GM20000 (cell line): ENCODE results near the gene DUS1L.

Source experiments
- DNase-seq: peaks from one replicate; pipeline ENCODE4 v3.0.0; 2012; ENCODE audit warnings: low spot score
- CTCF ChIP-seq: IDR thresholded peaks from 2 replicates; pipeline ENCODE4 v1.5.1; 2012; ENCODE audit warnings: mild to moderate bottlenecking, control low read depth; ENCODE audit errors: extremely low read depth, missing control alignments

Gene DUS1L

GRCh38 chr17:82098939-82099763 lies 33.5 kb upstream of the DUS1L start:
- DNase-seq: peak; percentile 55
- no peak for TF ChIP-seq CTCF

- peak; percentile 100 for DNase-seq
- TF ChIP-seq CTCF: peak; percentile 56
Measured at GRCh38 chr17:82098169-82098938, 32.8 kb upstream of the DUS1L start, which contains the start of gene FASN. TSS of gene FASN (minus strand) at chr17:82098236. CDS start at chr17:82096445, 1,791 bp downstream.

GRCh38 chr17:82097919-82098168 lies 32.2 kb upstream of the DUS1L start:
- no peak for DNase-seq

GRCh38 chr17:82097184-82097918 lies 31.7 kb upstream of the DUS1L start:
- DNase-seq: peak; percentile 76
- TF ChIP-seq CTCF: no peak

More at GRCh38 chr17:82097919-82098168, 32.2 kb upstream of the DUS1L start:
- no peak for TF ChIP-seq CTCF

GRCh38 chr17:82096709-82097183 lies 31.1 kb upstream of the DUS1L start:
- peak; percentile 37 for DNase-seq
- no peak for TF ChIP-seq CTCF

- DNase-seq: no peak
- no peak for TF ChIP-seq CTCF
Measured at GRCh38 chr17:82095777-82096708, 30.4 kb upstream of the DUS1L start.
